Activated CD8-positive, alpha-beta memory T cell treated with anti-CD3 and anti-CD28 coated beads for 4 hours (primary cell): ENCODE results near the gene NTMT1.
"Not testable (repeated sequence)": the region's sequence is repeated elsewhere in the genome, so short reads cannot be mapped to it uniquely, and the experiment has no call there.

Experiments used
- DNase-seq, 2 donors: peaks; one replicate each; pipeline ENCODE4 v3.0.0-alpha.2; 2020; ENCODE audit warnings: low read depth in 2 of 2

NTMT1 gene, protein sequence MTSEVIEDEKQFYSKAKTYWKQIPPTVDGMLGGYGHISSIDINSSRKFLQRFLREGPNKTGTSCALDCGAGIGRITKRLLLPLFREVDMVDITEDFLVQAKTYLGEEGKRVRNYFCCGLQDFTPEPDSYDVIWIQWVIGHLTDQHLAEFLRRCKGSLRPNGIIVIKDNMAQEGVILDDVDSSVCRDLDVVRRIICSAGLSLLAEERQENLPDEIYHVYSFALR

DNA sequence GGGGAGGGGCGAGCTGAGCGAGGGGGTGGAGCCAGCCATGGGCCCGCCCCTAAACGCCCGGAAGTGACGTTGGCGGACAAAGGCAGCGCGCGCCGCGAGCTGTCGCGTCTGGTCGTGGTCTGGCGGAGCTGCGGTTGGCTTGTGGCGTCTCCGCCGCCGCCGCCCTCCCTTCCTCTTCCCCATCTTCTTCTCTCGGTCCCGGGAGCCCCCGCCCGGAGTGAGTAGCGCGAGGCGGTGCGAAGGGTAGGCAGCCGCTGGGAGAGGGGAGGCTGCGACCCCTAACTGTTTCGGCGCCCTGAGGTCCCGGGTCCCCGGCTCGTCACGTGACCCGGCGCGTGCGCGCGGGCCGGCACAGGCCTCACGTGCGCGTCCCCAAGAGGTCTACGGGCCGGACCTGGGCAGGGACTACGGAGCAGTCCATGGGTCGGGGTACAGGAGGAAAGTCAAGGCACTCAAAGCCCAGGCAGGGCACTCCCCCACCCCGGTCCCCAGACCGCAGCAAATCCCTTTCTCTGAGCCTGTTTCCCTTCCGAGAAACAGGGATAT is at the start of gene NTMT1:
NTMT1 (plus strand) TSS at position 85 of the 546 bp plus-strand sequence. CDS start 6,541 bp downstream, outside the sequence.
- peak; percentile 83 for DNase-seq

DNA sequence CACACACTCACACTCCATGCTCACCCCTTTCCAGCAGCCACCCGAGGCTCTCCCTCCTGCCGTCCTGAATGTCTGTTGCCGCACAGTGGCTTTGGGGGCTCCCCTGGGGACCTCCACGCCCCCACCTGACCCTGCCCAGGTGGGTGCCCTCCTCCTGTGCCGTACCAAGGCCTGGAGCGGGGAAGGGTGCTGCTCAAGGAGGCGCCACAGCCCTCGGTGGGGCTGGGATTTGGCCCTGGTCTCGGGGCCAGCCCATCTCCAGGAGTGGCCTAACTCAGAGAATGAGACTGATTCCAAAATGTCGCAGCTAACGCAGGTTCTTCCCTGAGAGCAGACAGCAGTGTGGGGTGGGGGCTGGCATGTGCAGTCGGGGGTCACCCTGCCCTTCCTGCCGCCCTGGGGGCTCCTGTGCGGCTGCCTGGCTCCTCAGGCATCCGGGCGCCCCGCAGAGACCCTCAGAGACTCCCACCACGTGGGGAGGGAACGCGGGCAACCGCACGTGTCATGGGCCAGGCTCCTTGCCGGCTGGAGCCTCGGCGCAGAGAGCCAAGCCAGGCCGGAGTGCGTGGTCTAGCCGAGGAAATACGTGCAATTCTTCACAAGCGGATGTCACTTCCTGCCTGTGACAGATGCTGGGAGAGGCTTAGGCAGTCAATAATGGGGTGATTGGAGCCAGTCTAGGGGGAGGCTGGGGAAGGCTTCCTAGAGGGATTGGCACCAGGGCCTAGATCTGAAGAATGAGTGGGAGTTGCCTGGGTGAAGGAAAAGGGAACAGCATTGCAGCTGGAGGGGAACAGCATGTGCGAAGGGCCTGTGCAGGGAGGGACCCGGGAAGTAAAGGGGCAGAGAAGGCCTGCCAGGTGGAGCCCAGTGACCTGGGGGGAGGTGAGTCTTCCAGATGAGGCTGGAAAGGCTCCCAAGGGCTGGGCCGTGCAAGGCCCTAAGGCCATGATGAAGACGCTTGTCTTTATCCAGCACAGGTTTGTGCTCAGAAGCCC is 49.1 kb upstream of the NTMT1 start:
- no peak for DNase-seq

DNA sequence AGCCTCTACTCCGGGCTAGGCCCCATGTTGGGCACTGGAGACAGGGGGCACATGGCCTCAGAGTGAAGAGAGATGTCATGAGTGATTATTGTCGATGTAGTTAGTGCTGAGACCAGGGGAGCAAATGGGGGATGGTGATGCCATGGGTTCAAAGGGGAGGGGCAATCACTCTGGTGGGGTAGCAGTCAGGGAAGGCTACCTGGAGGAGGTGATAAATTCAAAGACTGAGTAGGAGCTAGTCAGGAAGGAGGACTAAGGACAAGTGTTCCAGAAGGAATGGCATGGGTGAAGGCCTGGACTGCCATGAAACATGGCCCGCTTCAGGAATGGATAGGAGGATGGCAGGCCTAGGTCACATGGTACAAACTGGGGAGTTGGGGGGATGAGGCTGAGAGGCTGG is 46.7 kb upstream of the NTMT1 start:
- no peak for DNase-seq

DNA sequence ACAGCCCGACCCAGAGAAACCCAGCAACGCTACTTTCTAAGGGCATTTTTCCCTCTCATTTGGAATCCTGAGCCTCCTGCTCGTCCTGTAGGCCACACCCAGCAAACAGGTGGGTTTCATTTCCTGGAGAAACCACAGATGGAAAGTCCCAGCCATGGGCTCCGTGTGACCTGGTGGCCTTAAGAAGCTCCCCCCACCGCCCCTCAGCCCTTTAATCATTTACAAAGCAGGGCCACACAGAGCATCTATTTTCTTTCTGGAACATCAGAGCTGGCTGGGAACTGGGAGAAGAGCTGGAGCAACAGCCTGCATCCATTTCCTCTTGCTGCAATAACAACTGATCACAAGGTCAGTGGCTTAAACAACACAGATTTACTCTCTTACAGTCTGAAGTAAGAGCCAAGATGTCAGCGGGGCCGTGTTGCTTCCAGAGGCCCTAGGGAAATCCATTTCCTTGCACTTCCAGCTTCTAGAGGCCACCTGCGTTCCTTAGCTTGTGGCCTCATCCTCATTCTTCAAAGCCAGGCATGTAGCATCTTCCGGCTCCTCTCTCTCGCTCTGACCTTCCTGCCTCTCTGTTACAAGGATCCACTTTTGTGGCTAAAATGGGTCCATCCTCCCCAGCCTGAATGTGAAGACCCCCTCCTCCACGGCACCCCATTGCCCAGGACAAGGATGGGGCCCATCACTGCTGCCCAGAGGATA is 45.6 kb upstream of the NTMT1 start:
- no peak for DNase-seq

DNA sequence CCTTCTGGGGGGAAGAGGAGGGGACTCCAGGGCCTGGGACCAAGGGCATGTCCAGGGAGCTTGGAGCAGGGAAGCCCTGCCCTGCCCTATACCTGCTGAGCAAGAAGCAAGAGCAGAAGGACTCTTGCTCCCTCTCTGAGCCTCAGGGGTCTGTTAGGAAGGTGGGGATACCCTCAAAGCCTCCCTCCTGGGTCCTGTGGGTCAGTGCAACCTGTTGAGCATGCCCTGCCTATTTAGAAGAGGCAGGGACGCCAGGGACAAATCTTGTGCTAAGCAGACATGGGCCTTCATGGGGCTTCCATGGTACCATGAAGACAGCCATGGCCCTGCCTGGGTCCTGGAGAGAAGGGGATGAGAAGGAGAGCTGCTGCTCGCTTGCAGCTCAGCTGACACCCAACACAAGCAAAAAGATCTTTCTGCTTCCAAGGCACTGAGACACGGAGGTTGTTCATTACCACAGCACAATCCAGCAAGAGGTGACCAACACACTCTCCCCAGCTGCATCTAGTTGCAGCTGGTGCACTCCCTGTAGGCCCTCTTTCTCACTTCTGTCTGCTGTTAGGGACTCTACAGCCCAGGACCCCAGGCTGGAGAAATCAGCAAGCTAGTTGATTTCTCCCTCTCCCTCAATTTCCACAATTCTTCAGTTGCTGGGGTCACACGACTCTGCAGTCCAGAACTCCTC is 44.3 kb upstream of the NTMT1 start:
- no peak for DNase-seq

DNA sequence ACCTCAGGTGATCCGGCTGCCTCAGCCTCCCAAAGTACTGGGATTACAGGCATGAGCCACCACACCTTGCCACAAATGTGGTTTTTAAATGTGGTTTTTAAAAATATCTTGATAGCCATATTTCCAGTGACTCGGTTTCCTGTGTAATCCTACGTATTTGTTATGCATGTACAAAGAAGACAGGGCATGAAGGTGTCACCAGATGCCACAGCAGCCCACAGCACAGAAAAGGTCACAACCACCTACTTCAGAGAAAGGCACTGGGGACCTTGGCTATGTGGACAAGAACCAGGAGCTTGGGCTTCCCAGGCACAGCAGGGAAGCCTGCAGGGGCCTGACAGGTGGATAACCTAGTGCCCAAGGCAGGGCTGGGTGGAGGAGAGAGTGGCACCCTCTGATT is 43.1 kb upstream of the NTMT1 start:
- no peak for DNase-seq

DNA sequence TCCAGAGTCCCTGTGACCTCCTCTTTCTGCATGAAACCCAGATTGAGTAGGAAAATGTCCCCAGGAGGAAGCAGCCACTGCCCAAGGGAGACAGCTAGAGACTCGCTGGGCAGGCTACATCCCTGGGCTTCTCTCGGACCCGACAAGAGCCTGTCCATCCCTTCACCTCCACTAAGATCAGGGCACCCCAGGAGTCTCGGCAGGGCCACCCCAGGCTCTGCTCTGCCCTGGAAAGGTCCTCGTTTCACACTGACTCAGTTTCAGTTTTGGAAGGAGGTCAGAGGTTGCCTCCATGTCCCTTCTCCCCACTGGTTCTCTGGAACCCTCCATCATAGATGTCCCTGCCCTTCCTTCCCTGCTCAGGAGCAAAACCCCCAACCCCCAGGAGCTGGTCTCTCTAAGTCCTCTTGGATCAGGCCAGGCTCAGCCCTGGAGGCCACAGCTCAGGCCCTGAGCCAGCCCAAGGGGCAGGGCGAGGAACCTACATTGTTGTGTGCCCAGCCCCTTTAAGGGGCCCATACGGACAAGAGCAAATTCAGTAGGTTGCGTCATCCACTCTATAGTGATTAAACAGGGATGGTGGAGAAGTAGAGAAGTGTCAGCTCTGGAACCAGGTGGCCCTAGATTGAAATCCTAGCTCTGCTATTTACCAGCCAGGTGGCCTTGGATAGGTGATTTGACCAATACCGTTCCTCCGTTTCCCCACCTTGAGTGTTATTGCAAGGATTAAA is 42.5 kb upstream of the NTMT1 start:
- DNase-seq, result no peak

DNA sequence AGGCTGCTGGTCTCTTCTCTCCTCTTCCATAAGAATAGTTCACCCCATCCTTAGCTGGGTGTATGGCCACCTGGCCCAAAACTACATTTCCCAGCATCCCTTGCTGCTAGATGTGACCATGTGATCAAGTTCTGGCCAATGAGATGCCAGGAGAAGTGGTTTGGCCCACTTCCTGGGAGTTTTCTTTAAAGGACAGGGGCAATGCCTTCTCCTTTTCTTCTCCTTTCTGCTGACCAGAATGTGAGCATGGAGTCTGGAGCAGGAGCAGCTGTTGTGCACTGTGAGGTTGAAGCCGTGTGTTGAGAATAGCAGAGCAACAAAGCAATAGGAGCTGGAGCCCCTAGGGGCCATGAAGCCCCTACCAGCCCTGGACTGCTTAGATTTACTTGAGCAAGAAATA is 41.8 kb upstream of the NTMT1 start:
- peak; percentile 30 to 40 for DNase-seq

DNA sequence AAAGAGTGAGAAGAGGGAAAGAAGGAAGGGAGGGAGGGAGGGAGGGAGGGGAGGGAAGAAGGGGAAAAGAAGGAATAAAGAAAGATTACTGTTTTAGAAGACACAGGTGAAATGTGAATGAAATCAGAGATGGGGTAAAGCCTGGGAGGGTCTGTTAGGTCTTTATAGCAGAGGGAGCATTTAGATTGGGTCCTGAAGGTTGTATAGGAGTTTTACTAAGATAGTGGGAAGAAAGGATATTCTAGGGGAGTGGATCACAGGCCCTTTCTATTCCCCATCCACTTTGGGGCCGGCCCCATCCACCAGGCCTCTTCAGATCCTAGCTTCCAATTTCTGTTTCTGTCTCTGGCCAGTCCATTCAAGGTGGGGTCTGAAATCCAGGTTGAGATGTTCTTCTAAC is 40.6 kb upstream of the NTMT1 start:
- DNase-seq, result no peak

DNA sequence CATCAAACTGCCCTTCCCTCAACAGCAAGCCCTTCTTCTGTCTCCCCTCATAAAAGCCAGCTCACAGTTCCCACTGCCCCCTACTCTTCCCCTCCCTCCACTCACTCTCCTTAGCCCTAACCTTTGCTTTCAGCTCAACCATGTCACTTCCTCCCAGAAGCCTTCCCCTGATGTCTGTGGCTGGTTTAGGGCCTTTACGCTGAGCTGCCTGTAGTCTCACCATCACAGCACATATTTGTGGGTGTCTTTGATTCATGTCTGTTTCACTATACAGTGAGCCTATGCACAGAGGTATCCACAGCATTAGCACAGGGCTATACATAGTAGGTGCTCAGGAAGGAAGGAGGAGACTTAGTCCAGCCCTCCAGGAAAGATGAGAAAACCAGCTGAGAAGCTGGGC is 39.7 kb upstream of the NTMT1 start:
- DNase-seq, result no peak

DNA sequence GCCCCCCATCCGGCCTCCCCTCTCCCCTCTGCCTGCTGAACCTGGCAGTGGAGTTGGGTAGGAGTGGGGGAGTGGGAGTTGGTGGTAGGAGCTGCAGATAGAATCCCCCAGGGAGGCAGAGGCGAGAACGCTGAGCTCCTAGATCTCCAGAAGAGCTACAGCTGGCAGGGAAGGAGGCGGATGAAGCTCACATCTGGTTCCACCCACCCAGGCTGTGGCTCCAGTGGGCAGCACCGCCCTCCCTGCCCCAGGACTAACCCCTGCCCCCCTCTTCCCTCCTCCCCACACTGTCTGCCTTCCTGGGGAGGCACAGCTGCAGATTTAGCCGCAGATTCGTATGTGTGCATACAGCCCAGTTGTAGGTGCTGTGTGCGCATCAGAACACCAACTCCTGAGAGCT is 39.3 kb upstream of the NTMT1 start:
- no peak for DNase-seq

DNA sequence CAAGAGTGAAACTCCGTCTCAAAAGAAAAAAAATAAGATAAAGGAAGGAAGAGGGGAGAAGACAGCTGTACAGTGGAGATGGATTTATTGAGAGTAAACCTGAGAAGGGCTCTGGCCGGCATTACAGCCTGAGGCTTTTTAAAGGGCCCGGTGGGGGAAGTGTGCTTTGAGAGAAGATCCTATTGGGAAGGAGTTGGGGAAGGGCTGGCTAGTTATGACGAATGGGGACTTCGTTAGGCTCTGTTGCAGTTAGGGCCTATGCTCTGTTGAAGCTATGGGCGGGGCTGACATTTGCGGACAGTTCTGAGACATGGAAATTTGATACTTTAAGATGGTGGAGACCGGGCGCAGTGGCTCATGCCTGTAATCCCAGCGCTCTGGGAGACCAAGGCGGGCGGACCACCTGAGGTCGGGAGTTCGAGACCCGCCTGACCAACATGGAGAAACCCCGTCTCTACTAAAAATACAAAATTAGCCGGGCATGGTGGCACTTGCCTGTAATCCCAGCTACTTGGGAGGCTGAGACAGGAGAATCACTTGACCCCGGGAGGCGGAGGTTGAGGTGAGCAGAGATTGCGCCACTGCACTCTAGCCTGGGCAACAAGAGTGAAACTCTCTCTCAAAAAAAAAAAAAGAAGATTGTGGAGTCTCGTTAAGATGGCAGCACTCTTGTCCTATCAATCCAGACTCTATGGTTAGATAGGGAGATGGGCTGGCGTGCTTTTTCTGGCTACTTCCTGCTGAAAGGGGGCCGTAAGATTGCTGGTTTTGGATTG is 38.3 kb upstream of the NTMT1 start:
- no peak for DNase-seq

DNA sequence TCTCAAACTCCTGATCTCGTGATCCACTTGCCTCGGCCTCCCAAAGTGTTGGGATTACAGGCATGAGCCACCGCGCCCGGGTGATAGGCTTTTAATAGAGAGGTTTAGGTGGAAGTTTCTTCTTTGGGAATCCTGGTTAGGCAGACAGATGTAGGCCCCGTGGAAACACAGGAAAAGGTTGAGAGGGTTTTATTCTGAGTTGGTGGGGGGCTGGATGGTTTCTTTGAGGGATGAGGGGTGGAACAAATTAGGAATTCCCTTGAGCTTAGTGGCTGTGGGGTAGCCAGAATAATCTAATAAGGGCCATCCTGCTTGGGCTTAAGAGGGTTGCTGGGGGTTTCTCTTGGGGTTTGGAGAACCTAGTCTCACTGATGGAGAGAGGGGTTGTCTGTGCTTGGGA is 35.5 kb upstream of the NTMT1 start:
- no peak for DNase-seq

DNA sequence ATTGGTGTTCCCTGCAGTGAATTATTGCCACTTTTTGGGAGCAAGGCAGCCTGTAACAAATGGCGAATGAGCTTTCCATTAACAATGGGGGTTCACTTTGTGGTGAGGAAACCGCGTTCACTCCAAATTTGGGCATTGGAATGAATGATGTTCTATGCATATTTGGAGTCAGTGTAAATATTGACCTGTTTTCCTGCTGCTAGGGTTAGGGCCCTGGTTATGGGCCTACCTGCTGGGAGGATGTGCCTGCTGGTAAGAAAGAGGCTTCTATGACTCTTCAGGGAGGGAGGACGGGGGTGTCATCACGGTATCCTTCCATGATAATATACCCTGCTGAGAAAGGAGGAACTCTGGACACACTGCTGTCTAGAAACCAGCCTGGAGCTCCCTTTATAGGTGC is 34.0 kb upstream of the NTMT1 start:
- no peak for DNase-seq

DNA sequence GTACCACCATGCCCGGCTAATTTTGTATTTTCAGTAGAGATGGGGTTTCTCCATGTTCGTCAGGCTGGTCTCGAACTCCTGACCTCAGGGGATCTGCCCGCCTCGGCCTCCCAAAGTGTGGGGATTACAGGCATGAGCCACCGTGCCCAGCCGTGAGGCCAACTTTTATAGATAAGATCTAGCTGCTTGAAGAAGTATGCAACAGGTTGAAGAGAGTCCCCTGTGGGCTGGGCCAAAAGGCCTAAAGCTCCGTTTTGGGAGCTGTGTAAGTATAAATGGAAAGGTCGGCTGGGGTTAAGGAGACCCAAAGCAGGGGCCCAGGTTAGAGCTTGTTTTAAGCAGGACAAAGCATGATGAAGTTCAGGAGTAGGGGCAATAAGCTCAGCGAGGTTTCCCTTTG is 33.2 kb upstream of the NTMT1 start:
- DNase-seq, result not testable (repeated sequence)

DNA sequence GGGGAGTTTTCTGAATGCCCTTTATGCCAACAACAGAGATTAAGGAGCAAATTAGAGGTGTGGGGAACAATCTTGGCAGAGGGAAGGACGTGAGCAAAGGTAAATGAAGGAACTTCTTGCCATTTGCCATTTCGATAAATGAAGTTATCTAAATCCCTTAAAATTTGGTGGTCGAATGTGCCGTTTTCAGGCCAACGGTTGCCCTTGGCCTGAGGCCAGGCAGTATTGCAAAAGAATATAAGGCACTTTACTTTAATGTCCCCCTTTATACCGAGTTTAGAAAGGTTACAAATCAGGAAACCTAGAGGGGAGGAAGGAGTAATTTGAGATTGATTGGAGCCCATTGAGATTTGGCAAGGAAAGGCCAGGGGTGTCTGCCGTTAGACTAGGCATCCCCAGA is 31.3 kb upstream of the NTMT1 start:
- DNase-seq, result no peak

DNA sequence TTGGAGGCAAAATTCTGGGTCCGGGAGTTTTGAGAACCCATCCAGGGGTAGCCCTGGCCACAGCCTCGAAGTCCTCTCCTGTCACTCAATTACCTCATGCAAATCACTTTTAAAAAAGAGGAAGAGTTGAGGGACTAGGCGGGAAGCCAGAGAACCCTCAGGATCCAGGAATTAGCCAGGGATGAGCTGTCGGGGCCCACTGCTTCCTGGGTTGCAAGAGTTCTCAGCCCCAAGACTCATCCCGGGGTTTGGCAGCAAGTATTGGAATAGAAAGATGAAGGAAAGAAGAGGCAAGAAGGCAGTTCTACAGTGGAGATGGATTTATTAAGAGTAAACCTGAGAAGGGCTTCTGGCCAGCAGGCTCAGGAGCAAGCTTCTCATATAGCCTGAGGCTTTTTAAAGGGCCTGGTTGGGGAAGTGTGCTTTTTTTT is 30.6 kb upstream of the NTMT1 start:
- DNase-seq, result no peak

DNA sequence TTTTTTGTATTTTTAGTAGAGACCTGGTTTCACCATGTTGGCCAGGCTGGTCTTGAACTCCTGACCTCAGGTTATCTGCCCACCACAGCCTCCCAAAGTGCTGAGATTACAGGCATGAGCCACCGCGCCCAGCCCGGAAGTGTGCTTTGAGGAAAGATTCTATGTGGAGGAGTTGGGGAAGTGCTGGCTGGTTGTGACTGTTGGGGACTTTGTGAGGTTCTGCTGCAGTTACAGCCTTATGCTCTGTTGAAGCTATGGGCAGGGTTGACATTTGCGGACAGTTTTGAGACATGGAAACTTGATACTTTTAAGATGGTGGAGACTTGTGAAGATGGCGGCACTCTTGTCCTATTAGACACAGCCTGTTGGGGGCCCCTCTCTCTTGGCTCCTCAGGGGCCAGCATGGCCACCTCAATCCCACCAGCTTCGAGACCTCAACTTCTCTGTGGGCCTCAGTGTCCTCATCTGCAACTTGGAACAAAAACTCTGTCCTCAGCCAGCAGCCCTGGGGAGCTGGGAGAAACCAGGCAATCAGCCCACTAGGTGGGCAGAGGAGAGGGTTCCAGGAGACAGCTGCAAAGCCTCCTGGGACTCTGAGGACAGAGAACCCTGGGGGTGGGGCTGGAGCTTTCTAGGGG is 29.9 kb upstream of the NTMT1 start:
- DNase-seq, result no peak

DNA sequence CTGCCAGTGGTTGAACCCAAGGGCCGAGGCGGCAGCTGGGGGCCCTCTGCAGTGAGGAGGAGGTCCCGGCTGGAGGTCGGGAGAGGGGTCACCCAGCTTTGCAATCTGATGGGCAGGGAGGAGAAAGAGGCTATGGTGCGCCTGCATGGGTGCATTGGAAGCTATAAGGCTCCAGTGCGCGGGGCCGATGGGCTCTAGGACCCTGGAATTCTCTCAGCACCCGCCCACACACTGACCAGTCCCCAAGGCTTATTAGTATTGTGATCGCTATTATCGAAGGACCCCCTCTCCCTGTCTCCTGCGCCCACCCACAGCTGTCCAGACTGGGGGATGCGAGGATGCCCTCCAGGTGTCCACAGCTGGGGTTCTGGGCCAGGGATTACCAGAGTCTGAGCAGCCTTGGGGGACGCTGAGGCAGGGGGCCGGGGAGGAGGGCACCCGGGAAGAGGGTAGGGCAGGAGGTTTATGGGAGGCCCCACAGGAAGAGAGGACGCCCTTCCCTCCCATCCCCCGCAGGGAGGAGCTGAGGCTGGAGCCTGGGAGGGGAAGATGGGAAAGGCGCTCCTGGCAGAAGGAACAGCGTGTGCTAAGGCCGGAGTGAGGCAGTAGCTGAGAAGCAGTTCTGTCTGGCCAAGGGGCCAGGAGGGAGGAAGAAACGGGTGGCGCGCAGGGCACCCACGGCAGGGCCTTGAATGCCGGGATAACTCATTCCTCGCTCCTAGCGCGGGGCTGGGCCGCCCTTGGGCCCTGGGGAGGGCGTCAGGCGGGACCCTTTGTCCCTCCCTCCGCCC is 29.2 kb upstream of the NTMT1 start:
- no peak for DNase-seq
